GM12878 (cell line): ENCODE results near the gene TBC1D1.

Experiments used
- ATF7 ChIP-seq: fragments of 450-650 bp; IDR thresholded peaks from 2 replicates; pipeline ENCODE4 v1.6.1; 2016; ENCODE audit warnings: low read depth, mild to moderate bottlenecking
- CTCF ChIP-seq, 3 experiments: IDR thresholded peaks in 2 of 3; conservative IDR thresholded peaks in 1 of 3; 2 replicates each; pipeline ENCODE4 v1.5.1; 2011; ENCODE audit warnings: low read depth in 3 of 3, low read length in 3 of 3, mild to moderate bottlenecking in 3 of 3, control low read depth in 2 of 3, moderate library complexity in 2 of 3, inconsistent platforms in 1 of 3, mixed read lengths in 1 of 3; ENCODE audit not compliant: control insufficient read depth in 2 of 3, insufficient read depth in 1 of 3; ENCODE audit errors: extremely low read depth in 1 of 3
- EGR1 ChIP-seq, 2 experiments: IDR thresholded peaks; 1 replicate in 1 of 2; 2 replicates in 1 of 2; pipeline ENCODE4 v1.6.1; 2011 to 2012; ENCODE audit warnings: low read depth in 2 of 2, low read length in 2 of 2, borderline replicate concordance in 1 of 2, mild to moderate bottlenecking in 1 of 2, moderate library complexity in 1 of 2
- EZH2 ChIP-seq: IDR thresholded peaks from 2 replicates; pipeline ENCODE4 v1.6.1; 2012; ENCODE audit warnings: low read depth, mild to moderate bottlenecking, control low read depth, inconsistent platforms, low read length, borderline replicate concordance; ENCODE audit not compliant: control insufficient read depth
- IKZF1 ChIP-seq: fragments of 450-650 bp; conservative IDR thresholded peaks from 2 replicates; pipeline ENCODE4 v1.6.1; 2017; ENCODE audit warnings: antibody characterized with exemption, mild to moderate bottlenecking
- JUND ChIP-seq: IDR thresholded peaks from 2 replicates; pipeline ENCODE4 v1.6.1; 2012; ENCODE audit warnings: low read depth, mild to moderate bottlenecking, low read length, improper control_type of control experiment, moderate library complexity
- MLLT1 ChIP-seq: fragments of 450-650 bp; IDR thresholded peaks from 2 replicates; pipeline ENCODE4 v1.6.1; 2016; ENCODE audit warnings: mild to moderate bottlenecking
- NFIC ChIP-seq: IDR thresholded peaks from 2 replicates; pipeline ENCODE4 v1.6.1; 2012; ENCODE audit warnings: low read depth, mild to moderate bottlenecking, inconsistent platforms, low read length, moderate library complexity
- POLR2A ChIP-seq: IDR thresholded peaks from 2 replicates; pipeline ENCODE4 v1.6.1; 2011; ENCODE audit warnings: low read depth, mild to moderate bottlenecking, low read length
- POLR2AphosphoS5 ChIP-seq: IDR thresholded peaks from 2 replicates; pipeline ENCODE4 v1.6.1; 2011; ENCODE audit warnings: mild to moderate bottlenecking, low read length, inconsistent platforms
- RAD21 ChIP-seq: IDR thresholded peaks from 2 replicates; pipeline ENCODE4 v1.6.1; 2011; ENCODE audit warnings: mild to moderate bottlenecking, low read depth, low read length, moderate library complexity; ENCODE audit not compliant: insufficient read depth
- SRF ChIP-seq, 2 experiments: IDR thresholded peaks; 2 replicates each; pipeline ENCODE4 v1.6.1; 2011; ENCODE audit warnings: low read depth in 2 of 2, low read length in 2 of 2, mild to moderate bottlenecking in 1 of 2, moderate library complexity in 1 of 2
- TAF1 ChIP-seq: IDR thresholded peaks from 2 replicates; pipeline ENCODE4 v1.6.1; 2011; ENCODE audit warnings: mild to moderate bottlenecking, low read depth, low read length, borderline replicate concordance

GRCh38 chr4:38166082-38166481, 275.2 kb downstream of the TBC1D1 start:
- TF ChIP-seq TAF1 (no peak), IKZF1 (no peak), EZH2 (no peak), RAD21 (peak; percentile 20; the same call in 1 of the 2 replicates), CTCF (IDR thresholded peaks at IDR 0.05 in 2 of 3, conservative IDR thresholded peaks at IDR 0.05 in 1 of 3; ENCODE audit: control insufficient read depth in 2 of 3, extremely low read depth in 1 of 3, insufficient read depth in 1 of 3, low read depth in 3 of 3, low read length in 3 of 3) (no peak; a peak in 1 of 6 replicates), NFIC (no peak), JUND (no peak), SRF (IDR thresholded peaks at IDR 0.05; ENCODE audit: low read depth in 2 of 2, low read length in 2 of 2) (no peak), EGR1 (IDR thresholded peaks at IDR 0.05; ENCODE audit: borderline replicate concordance in 1 of 2, low read depth in 2 of 2, low read length in 2 of 2) (no peak), POLR2AphosphoS5 (no peak), ATF7 (no peak), POLR2A (no peak), MLLT1 (no peak)
